ENCODE data around the gene COX14.

Gene COX14

GRCh38 chr12:50112456-50113218 is 601 bp downstream of the COX14 start:
- in situ Hi-C loops (cut with MboI; ENCODE audit: low pct_unique_long_range_greater_than_20kb, low sequenced_read_pairs, unreplicated experiment): no loop called here
- DNase-seq (ENCODE audit: low spot score): no peak
- TF ChIP-seq, protein P1, sequence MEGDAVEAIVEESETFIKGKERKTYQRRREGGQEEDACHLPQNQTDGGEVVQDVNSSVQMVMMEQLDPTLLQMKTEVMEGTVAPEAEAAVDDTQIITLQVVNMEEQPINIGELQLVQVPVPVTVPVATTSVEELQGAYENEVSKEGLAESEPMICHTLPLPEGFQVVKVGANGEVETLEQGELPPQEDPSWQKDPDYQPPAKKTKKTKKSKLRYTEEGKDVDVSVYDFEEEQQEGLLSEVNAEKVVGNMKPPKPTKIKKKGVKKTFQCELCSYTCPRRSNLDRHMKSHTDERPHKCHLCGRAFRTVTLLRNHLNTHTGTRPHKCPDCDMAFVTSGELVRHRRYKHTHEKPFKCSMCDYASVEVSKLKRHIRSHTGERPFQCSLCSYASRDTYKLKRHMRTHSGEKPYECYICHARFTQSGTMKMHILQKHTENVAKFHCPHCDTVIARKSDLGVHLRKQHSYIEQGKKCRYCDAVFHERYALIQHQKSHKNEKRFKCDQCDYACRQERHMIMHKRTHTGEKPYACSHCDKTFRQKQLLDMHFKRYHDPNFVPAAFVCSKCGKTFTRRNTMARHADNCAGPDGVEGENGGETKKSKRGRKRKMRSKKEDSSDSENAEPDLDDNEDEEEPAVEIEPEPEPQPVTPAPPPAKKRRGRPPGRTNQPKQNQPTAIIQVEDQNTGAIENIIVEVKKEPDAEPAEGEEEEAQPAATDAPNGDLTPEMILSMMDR (IDR thresholded peaks at IDR 0.05; ENCODE audit: extremely low read depth, insufficient read depth, missing control alignments): no peak

DNA sequence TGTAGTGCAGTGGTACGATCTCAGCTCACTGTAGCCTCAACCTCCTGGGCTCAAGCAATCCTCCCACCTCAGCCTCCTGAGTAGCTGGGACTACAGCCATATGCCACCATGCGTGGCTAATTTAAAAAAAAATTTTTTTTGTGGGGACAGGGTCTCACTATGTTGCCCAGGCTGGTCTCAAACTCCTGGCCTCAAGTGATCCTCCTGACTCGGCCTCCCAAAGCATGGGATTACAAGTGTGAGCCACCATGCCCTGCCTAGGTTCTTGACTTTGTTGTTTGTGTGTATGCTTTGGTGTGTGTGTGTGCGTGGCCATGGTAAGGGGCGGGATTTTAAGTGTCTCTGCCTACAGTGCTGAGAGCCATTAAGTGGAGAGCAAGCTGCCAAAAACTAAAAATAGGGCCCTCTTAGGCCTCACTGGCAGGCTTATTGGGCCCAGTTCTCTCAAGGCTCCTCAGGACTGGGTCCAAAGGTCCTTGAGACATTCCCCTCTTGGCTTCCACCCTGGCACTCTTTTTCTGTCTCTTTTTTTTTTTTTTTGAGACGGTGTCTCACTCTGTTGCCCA is 5.1 kb downstream of the COX14 start:
- in situ Hi-C loops (cut with MboI; ENCODE audit: low pct_unique_long_range_greater_than_20kb, low sequenced_read_pairs, unreplicated experiment): no loop called here
- DNase-seq (ENCODE audit: low spot score): no peak
- TF ChIP-seq, protein P1 (IDR thresholded peaks at IDR 0.05; ENCODE audit: extremely low read depth, insufficient read depth, missing control alignments): no peak

GRCh38 chr12:50119387-50119786 is 7.4 kb downstream of the COX14 start:
- no peak for DNase-seq (ENCODE audit: low spot score)
- in situ Hi-C loops (cut with MboI; ENCODE audit: low pct_unique_long_range_greater_than_20kb, low sequenced_read_pairs, unreplicated experiment): no loop called here
- TF ChIP-seq, protein P1 (IDR thresholded peaks at IDR 0.05; ENCODE audit: extremely low read depth, insufficient read depth, missing control alignments): no peak

GRCh38 chr12:50120521-50120920 is 8.5 kb downstream of the COX14 start:
- DNase-seq (ENCODE audit: low spot score): no peak

DNA sequence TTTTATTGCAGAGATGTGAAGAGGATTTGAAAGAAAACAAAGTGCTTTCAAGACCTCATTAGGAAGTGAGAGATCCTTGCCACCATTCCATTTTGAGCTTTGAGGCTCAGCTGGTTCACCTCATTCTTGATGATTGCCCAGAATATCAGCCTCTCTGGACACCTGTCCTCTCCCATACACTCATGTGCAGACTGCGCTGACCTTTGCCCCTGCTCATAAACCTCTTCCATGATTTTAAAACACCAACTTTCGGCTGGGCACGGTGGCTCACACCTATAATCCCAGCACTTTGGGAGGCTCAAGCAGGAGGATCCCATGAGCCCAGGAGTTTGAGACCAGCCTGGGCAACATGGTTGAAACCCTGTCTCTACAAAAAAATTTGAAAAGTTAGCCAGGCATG is 8.9 kb downstream of the COX14 start:
- in situ Hi-C loops (cut with MboI; ENCODE audit: low pct_unique_long_range_greater_than_20kb, low sequenced_read_pairs, unreplicated experiment): no loop called here
- DNase-seq (ENCODE audit: low spot score): no peak
- TF ChIP-seq, protein P1 (IDR thresholded peaks at IDR 0.05; ENCODE audit: extremely low read depth, insufficient read depth, missing control alignments): no peak

More at GRCh38 chr12:50120521-50120920, 8.5 kb downstream of the COX14 start:
- in situ Hi-C loops (cut with MboI; ENCODE audit: low pct_unique_long_range_greater_than_20kb, low sequenced_read_pairs, unreplicated experiment): no loop called here
- TF ChIP-seq, protein P1 (IDR thresholded peaks at IDR 0.05; ENCODE audit: extremely low read depth, insufficient read depth, missing control alignments): no peak

- TF ChIP-seq, protein P1 (IDR thresholded peaks at IDR 0.05; ENCODE audit: extremely low read depth, insufficient read depth, missing control alignments): no peak
- in situ Hi-C loops (cut with MboI; ENCODE audit: low pct_unique_long_range_greater_than_20kb, low sequenced_read_pairs, unreplicated experiment): no loop called here
- no peak for DNase-seq (ENCODE audit: low spot score)
These were observed 9.6 kb downstream of the COX14 start for GRCh38 chr12:50121641-50122040.
